Vagina (tissue), 2 donors: ENCODE results near the gene SCN8A. TPM values are rescaled to one million over a fixed set of nuclear protein-coding genes. Genes with fewer than 3 reads are reported as not detected.

Experiments used
- DNase-seq, 2 donors: peaks; one replicate each; pipeline ENCODE4 v3.0.0-alpha.2; 2017; ENCODE audit errors: extremely low spot score in 2 of 2
- H3K27ac ChIP-seq: fragments of 200-600 bp; sonication (generic); one replicate; pipeline ENCODE4 v1.5.1; 2019
- H3K27me3 ChIP-seq: fragments of 200-600 bp; sonication (generic); one replicate; pipeline ENCODE4 v1.5.1; 2019
- H3K36me3 ChIP-seq, 2 donors: fragments of 200-600 bp; sonication (generic); one replicate each; pipeline ENCODE4 v1.5.1; 2017 to 2019
- H3K4me1 ChIP-seq: fragments of 200-600 bp; sonication (generic); one replicate; pipeline ENCODE4 v1.5.1; 2019
- H3K4me3 ChIP-seq, 2 donors: fragments of 200-600 bp; sonication (generic); 1 replicate in 1 of 2; 2 replicates in 1 of 2; pipeline ENCODE4 v1.5.1; 2016 to 2019
- H3K9me3 ChIP-seq: fragments of 200-600 bp; sonication (generic); one replicate; pipeline ENCODE4 v1.5.1; 2019
- CTCF ChIP-seq, 3 experiments: fragments of 450-650 bp in 2 of 3; fragments of 200-600 bp in 1 of 3; sonication (generic) in 1 of 3; IDR thresholded peaks; one replicate each; pipeline ENCODE4 v1.5.1; 2017 to 2019; ENCODE audit warnings: antibody characterized with exemption in 3 of 3, mild to moderate bottlenecking in 2 of 3, moderate library complexity in 2 of 3
- POLR2A ChIP-seq, 2 donors: fragments of 450-650 bp; IDR thresholded peaks; one replicate each; pipeline ENCODE4 v1.6.1; 2017; ENCODE audit warnings: antibody characterized with exemption in 2 of 2, mild to moderate bottlenecking in 2 of 2, moderate library complexity in 2 of 2
- POLR2AphosphoS5 ChIP-seq, 2 donors: sonication (generic); formaldehyde crosslinking; IDR thresholded peaks; one replicate each; pipeline ENCODE4 v1.9.0; 2017; ENCODE audit warnings: antibody characterized with exemption in 2 of 2, mild to moderate bottlenecking in 2 of 2, low read depth in 1 of 2; ENCODE audit not compliant: insufficient read depth in 1 of 2
- intact Hi-C: fragments of 100-400 bp; cut with DNase I; formaldehyde crosslinking; loops from one replicate; pipeline ENCODE4 v1.15.1; 2023
- total RNA-seq: library from RNA; depleted of rRNA; stranded (reverse); fragments of >200 nt; gene quantifications from one replicate; pipeline ENCODE4 v1.2.3, GENCODE V29; 2016

The SCN8A gene
- total RNA-seq, 1 donor from 2014 or later: 3.7 TPM

- no peaks in the 10 kb centered on the region for H3K4me1 ChIP-seq
- no peak for DNase-seq
- H3K36me3 ChIP-seq: no peaks in the 10 kb centered on the region
- no peak overlapping the region for H3K4me3 ChIP-seq
- intact Hi-C loops: no loop called here
- no peak overlapping the region for H3K27ac ChIP-seq
- H3K9me3 ChIP-seq: no peaks in the 10 kb centered on the region
- TF ChIP-seq POLR2A (IDR thresholded peaks at IDR 0.05) (no peak), CTCF (IDR thresholded peaks at IDR 0.05) (no peak), POLR2AphosphoS5 (IDR thresholded peaks at IDR 0.05; ENCODE audit: insufficient read depth in 1 of 2, low read depth in 1 of 2) (no peak)
- no peaks in the 10 kb centered on the region for H3K27me3 ChIP-seq
Measured at GRCh38 chr12:51836827-51837173, 245.8 kb downstream of the SCN8A start.

- intact Hi-C loops: no loop called here
- H3K27me3 ChIP-seq: no peaks in the 10 kb centered on the region
- no peaks in the 10 kb centered on the region for H3K9me3 ChIP-seq
- H3K27ac ChIP-seq: no peak overlapping the region
- no peaks in the 10 kb centered on the region for H3K36me3 ChIP-seq
- H3K4me1 ChIP-seq: no peaks in the 10 kb centered on the region
- no peak overlapping the region for H3K4me3 ChIP-seq
- no peak for DNase-seq
- no peak for TF ChIP-seq POLR2A (IDR thresholded peaks at IDR 0.05)
- TF ChIP-seq POLR2AphosphoS5 (IDR thresholded peaks at IDR 0.05; ENCODE audit: insufficient read depth in 1 of 2, low read depth in 1 of 2): no peak
- no peak for TF ChIP-seq CTCF (IDR thresholded peaks at IDR 0.05)
Measured at GRCh38 chr12:51837286-51837685, 246.3 kb downstream of the SCN8A start.

GRCh38 chr12:51838036-51838435, 247.0 kb downstream of the SCN8A start:
- no peaks in the 10 kb centered on the region for H3K9me3 ChIP-seq
- H3K4me3 ChIP-seq: no peak overlapping the region
- no peak overlapping the region for H3K27ac ChIP-seq
- DNase-seq: no peak
- H3K27me3 ChIP-seq: no peaks in the 10 kb centered on the region
- no peaks in the 10 kb centered on the region for H3K4me1 ChIP-seq
- H3K36me3 ChIP-seq: no peaks in the 10 kb centered on the region
- intact Hi-C loops: no loop called here
- TF ChIP-seq POLR2A (IDR thresholded peaks at IDR 0.05) (no peak), POLR2AphosphoS5 (IDR thresholded peaks at IDR 0.05; ENCODE audit: insufficient read depth in 1 of 2, low read depth in 1 of 2) (no peak), CTCF (IDR thresholded peaks at IDR 0.05) (no peak)

GRCh38 chr12:51838762-51839161, 247.7 kb downstream of the SCN8A start:
- DNase-seq: no peak
- no peak overlapping the region for H3K4me3 ChIP-seq
- intact Hi-C loops: no loop called here

More at GRCh38 chr12:51838762-51839161, 247.7 kb downstream of the SCN8A start:
- H3K4me1 ChIP-seq: no peaks in the 10 kb centered on the region
- no peaks in the 10 kb centered on the region for H3K27me3 ChIP-seq
- TF ChIP-seq POLR2A (IDR thresholded peaks at IDR 0.05) (no peak), POLR2AphosphoS5 (IDR thresholded peaks at IDR 0.05; ENCODE audit: insufficient read depth in 1 of 2, low read depth in 1 of 2) (no peak), CTCF (IDR thresholded peaks at IDR 0.05) (no peak)
- H3K9me3 ChIP-seq: no peaks in the 10 kb centered on the region
- no peak overlapping the region for H3K27ac ChIP-seq
- H3K36me3 ChIP-seq: no peaks in the 10 kb centered on the region
